Trophoblast cell (in vitro differentiated cells and primary cell): Measurements from ENCODE around the gene P2RY2.

Experiments
- DNase-seq, 2 donors: peaks; one replicate each; pipeline ENCODE4 v3.0.0-alpha.2; 2016
- H2AFZ ChIP-seq: 2 replicates; pipeline ENCODE4 v1.6.1; 2013; ENCODE audit warnings: low read length, moderate library complexity, mild to moderate bottlenecking; ENCODE audit not compliant: insufficient read depth, poor library complexity
- H2AK5ac ChIP-seq: 2 replicates; pipeline ENCODE4 v1.6.1; 2013; ENCODE audit warnings: mild to moderate bottlenecking, low read length
- H2BK120ac ChIP-seq: 2 replicates; pipeline ENCODE4 v1.6.1; 2013; ENCODE audit warnings: low read length, mild to moderate bottlenecking, moderate library complexity; ENCODE audit not compliant: insufficient read depth, poor library complexity
- H2BK12ac ChIP-seq: 2 replicates; pipeline ENCODE4 v1.6.1; 2013; ENCODE audit warnings: mild to moderate bottlenecking, low read length, moderate library complexity
- H2BK5ac ChIP-seq: 2 replicates; pipeline ENCODE4 v1.6.1; 2013; ENCODE audit warnings: low read length, low read depth, moderate library complexity, mild to moderate bottlenecking; ENCODE audit not compliant: poor library complexity
- H3K14ac ChIP-seq: 2 replicates; pipeline ENCODE4 v1.6.1; 2013; ENCODE audit warnings: mild to moderate bottlenecking, low read length
- H3K18ac ChIP-seq: 2 replicates; pipeline ENCODE4 v1.6.1; 2013; ENCODE audit warnings: mild to moderate bottlenecking, low read length
- H3K23ac ChIP-seq: 2 replicates; pipeline ENCODE4 v1.6.1; 2013; ENCODE audit warnings: low read length
- H3K27ac ChIP-seq: 2 replicates; pipeline ENCODE4 v1.5.1; 2013; ENCODE audit warnings: low read depth, mild to moderate bottlenecking, inconsistent platforms, low read length, moderate library complexity
- H3K27me3 ChIP-seq: 2 replicates; pipeline ENCODE4 v1.6.1; 2013; ENCODE audit warnings: inconsistent platforms, mild to moderate bottlenecking, low read length, moderate library complexity; ENCODE audit not compliant: insufficient read depth
- H3K36me3 ChIP-seq, 2 experiments: 1 replicate in 1 of 2; 2 replicates in 1 of 2; pipeline ENCODE4 v1.6.1; 2013; ENCODE audit warnings: low read length in 2 of 2, mild to moderate bottlenecking in 2 of 2, moderate library complexity in 1 of 2; ENCODE audit not compliant: insufficient read depth in 2 of 2, control insufficient read depth in 1 of 2
- H3K4ac ChIP-seq: 2 replicates; pipeline ENCODE4 v1.6.1; 2013; ENCODE audit warnings: low read depth, mild to moderate bottlenecking, low read length, moderate library complexity
- H3K4me1 ChIP-seq, 2 experiments: 1 replicate in 1 of 2; 2 replicates in 1 of 2; pipeline ENCODE4 v1.6.1; 2013; ENCODE audit warnings: low read length in 2 of 2, mild to moderate bottlenecking in 2 of 2, moderate library complexity in 1 of 2; ENCODE audit not compliant: insufficient read depth in 2 of 2, control insufficient read depth in 1 of 2
- H3K4me2 ChIP-seq: 2 replicates; pipeline ENCODE4 v1.6.1; 2013; ENCODE audit warnings: inconsistent platforms, mild to moderate bottlenecking, low read length, moderate library complexity
- H3K4me3 ChIP-seq: 2 replicates; pipeline ENCODE4 v1.5.1; 2013; ENCODE audit warnings: mild to moderate bottlenecking, low read depth, low read length, inconsistent platforms
- H3K79me1 ChIP-seq: one replicate; pipeline ENCODE4 v1.6.1; 2013; ENCODE audit warnings: low read length
- H3K79me2 ChIP-seq: 2 replicates; pipeline ENCODE4 v1.6.1; 2013; ENCODE audit warnings: low read length, mild to moderate bottlenecking; ENCODE audit not compliant: control insufficient read depth, insufficient read depth, poor library complexity
- H3K9ac ChIP-seq: 2 replicates; pipeline ENCODE4 v1.6.1; 2013; ENCODE audit warnings: mild to moderate bottlenecking, low read length
- H3K9me3 ChIP-seq: 2 replicates; pipeline ENCODE4 v1.6.1; 2013; ENCODE audit warnings: low read depth, mild to moderate bottlenecking, control low read depth, inconsistent platforms, low read length; ENCODE audit not compliant: insufficient read depth
- H4K12ac ChIP-seq: 2 replicates; pipeline ENCODE4 v1.6.1; 2013; ENCODE audit warnings: low read depth, mild to moderate bottlenecking, low read length, moderate library complexity
- H4K8ac ChIP-seq: 2 replicates; pipeline ENCODE4 v1.6.1; 2013; ENCODE audit warnings: low read depth, mild to moderate bottlenecking, low read length, moderate library complexity
- H4K91ac ChIP-seq: one replicate; pipeline ENCODE4 v1.6.1; 2013; ENCODE audit warnings: low read depth, mild to moderate bottlenecking, low read length, moderate library complexity
- WGBS: extraction: QIAGEN DNeasy Blood & Tissue Kit; methylation state at CpG from one replicate; pipeline ENCODE4 v1.1.7; 2013; ENCODE audit warnings: missing lambda C conversion rate; ENCODE audit not compliant: insufficient read length, insufficient coverage; ENCODE audit errors: extremely low coverage; 5-methylcytosine and 5-hydroxymethylcytosine counted together

P2RY2 gene

GRCh38 chr11:73281796-73282660 lies 63.9 kb downstream of the P2RY2 start:
- Histone ChIP-seq H3K79me2 (peaks cover 24% of the 10 kb centered on the region), H2AK5ac (no peak overlapping the region), H4K91ac (no peak overlapping the region), H4K12ac (no peak overlapping the region), H2BK5ac (no peak overlapping the region), H3K4ac (peak overlapping the region; percentile 31), H3K27me3 (no peaks in the 10 kb centered on the region), H3K4me3 (no peak overlapping the region), H3K27ac (no peak overlapping the region), H2BK120ac (no peak overlapping the region), H2BK12ac (no peak overlapping the region), H3K14ac (no peak overlapping the region), H3K18ac (peak overlapping the region; percentile 3), H3K9ac (no peak overlapping the region), H3K4me2 (no peak overlapping the region), H3K23ac (no peak overlapping the region), H3K9me3 (no peaks in the 10 kb centered on the region), H4K8ac (no peak overlapping the region), H3K79me1 (peaks cover 8% of the 10 kb centered on the region), H3K36me3 (peaks cover 10 to 18% of the 10 kb centered on the region in 2 experiments), H2AFZ (no peak overlapping the region), H3K4me1 (peaks cover 50 to 53% of the 10 kb centered on the region in 2 experiments)
- no CpG with 5 or more reads among the region's 3 CpGs for WGBS
- DNase-seq, result no peak

- Histone ChIP-seq H3K14ac (peak overlapping the region; percentile 10), H3K23ac (no peak overlapping the region), H2BK120ac (no peak overlapping the region), H3K79me1 (peaks cover 8% of the 10 kb centered on the region), H3K79me2 (peaks cover 24% of the 10 kb centered on the region), H4K8ac (no peak overlapping the region), H3K4me2 (no peak overlapping the region), H2AFZ (no peak overlapping the region), H4K12ac (no peak overlapping the region), H3K27me3 (no peaks in the 10 kb centered on the region), H3K4me1 (peaks cover 48 to 56% of the 10 kb centered on the region in 2 experiments), H4K91ac (no peak overlapping the region), H2BK12ac (no peak overlapping the region), H3K9me3 (no peaks in the 10 kb centered on the region), H3K18ac (peak overlapping the region; percentile 34), H3K4me3 (no peak overlapping the region), H3K4ac (peak overlapping the region; percentile 63), H3K27ac (no peak overlapping the region), H2BK5ac (no peak overlapping the region), H2AK5ac (no peak overlapping the region), H3K9ac (no peak overlapping the region), H3K36me3 (peaks cover 10 to 20% of the 10 kb centered on the region in 2 experiments)
- no peak for DNase-seq
- no CpG with 5 or more reads among the region's 10 CpGs for WGBS
These were observed 65.4 kb downstream of the P2RY2 start for GRCh38 chr11:73283276-73284000.

GRCh38 chr11:73284106-73284505 lies 66.0 kb downstream of the P2RY2 start:
- Histone ChIP-seq H3K79me2 (peaks cover 24% of the 10 kb centered on the region), H3K4ac (peak overlapping the region; percentile 63)
- no peak for DNase-seq

GRCh38 chr11:73285721-73286120 lies 67.6 kb downstream of the P2RY2 start:
- H4K91ac ChIP-seq, result no peak overlapping the region
- H3K27me3 ChIP-seq, result no peaks in the 10 kb centered on the region
- no peak overlapping the region for H3K27ac ChIP-seq
- DNase-seq, result no peak
- H2AFZ ChIP-seq, result no peak overlapping the region
- H3K79me2 ChIP-seq, result peaks cover 18% of the 10 kb centered on the region
- H3K9me3 ChIP-seq, result no peaks in the 10 kb centered on the region
- no peak overlapping the region for H2AK5ac ChIP-seq
- H2BK12ac ChIP-seq, result no peak overlapping the region
- no peak overlapping the region for H3K23ac ChIP-seq
- no peak overlapping the region for H2BK120ac ChIP-seq
- peaks cover 43 to 55% of the 10 kb centered on the region in 2 experiments for H3K4me1 ChIP-seq
- no peak overlapping the region for H3K4me2 ChIP-seq
- H3K36me3 ChIP-seq, result peaks cover 10 to 20% of the 10 kb centered on the region in 2 experiments
- no CpG with 5 or more reads among the region's 1 CpG for WGBS
- no peak overlapping the region for H3K14ac ChIP-seq
- H4K12ac ChIP-seq, result no peak overlapping the region
- H2BK5ac ChIP-seq, result no peak overlapping the region
- no peak overlapping the region for H4K8ac ChIP-seq
- no peak overlapping the region for H3K4ac ChIP-seq
- no peak overlapping the region for H3K9ac ChIP-seq
- peaks cover 11% of the 10 kb centered on the region for H3K79me1 ChIP-seq
- H3K4me3 ChIP-seq, result no peak overlapping the region
- no peak overlapping the region for H3K18ac ChIP-seq

More at GRCh38 chr11:73284106-73284505, 66.0 kb downstream of the P2RY2 start:
- peaks cover 9% of the 10 kb centered on the region for H3K79me1 ChIP-seq
- H3K36me3 ChIP-seq, result peaks cover 10 to 20% of the 10 kb centered on the region in 2 experiments
- peaks cover 53 to 62% of the 10 kb centered on the region in 2 experiments for H3K4me1 ChIP-seq
- no peak overlapping the region for H4K12ac ChIP-seq
- H3K18ac ChIP-seq, result peak overlapping the region; percentile 34
- H3K23ac ChIP-seq, result no peak overlapping the region
- H2BK120ac ChIP-seq, result no peak overlapping the region
- H3K9ac ChIP-seq, result no peak overlapping the region
- no peaks in the 10 kb centered on the region for H3K9me3 ChIP-seq
- no peak overlapping the region for H3K14ac ChIP-seq
- no peak overlapping the region for H3K4me2 ChIP-seq
- H3K27ac ChIP-seq, result no peak overlapping the region
- no peak overlapping the region for H3K4me3 ChIP-seq
- H2BK12ac ChIP-seq, result peak overlapping the region; percentile 19
- no CpG with 5 or more reads among the region's 3 CpGs for WGBS
- H2AK5ac ChIP-seq, result no peak overlapping the region
- no peak overlapping the region for H2BK5ac ChIP-seq
- H2AFZ ChIP-seq, result no peak overlapping the region
- H4K91ac ChIP-seq, result no peak overlapping the region
- H3K27me3 ChIP-seq, result no peaks in the 10 kb centered on the region
- H4K8ac ChIP-seq, result no peak overlapping the region
